Esophagus muscularis mucosa (tissue), 4 donors: ENCODE results near the gene IFNA2. TPM values are rescaled to one million over a fixed set of nuclear protein-coding genes. Genes with fewer than 3 reads are reported as not detected.

Source experiments
- DNase-seq: peaks from one replicate; pipeline ENCODE4 v3.0.0-alpha.2; 2017; ENCODE audit errors: extremely low spot score
- H3K27ac ChIP-seq, 4 donors: fragments of 200-600 bp; sonication (generic); replicated peaks in 1 of 4; 1 replicate in 3 of 4; 2 replicates in 1 of 4; pipeline ENCODE4 v1.5.1; 2016 to 2019; ENCODE audit warnings: mild to moderate bottlenecking in 1 of 4
- H3K27me3 ChIP-seq, 4 donors: fragments of 200-600 bp; sonication (generic); one replicate each; pipeline versions ENCODE4 v1.5.1 to v1.6.0; 2016 to 2019
- H3K36me3 ChIP-seq, 4 donors: fragments of 200-600 bp; sonication (generic); one replicate each; pipeline ENCODE4 v1.5.1; 2016 to 2019
- H3K4me1 ChIP-seq, 4 donors: fragments of 200-600 bp; sonication (generic); one replicate each; pipeline ENCODE4 v1.5.1; 2016 to 2019
- H3K4me3 ChIP-seq, 4 donors: fragments of 200-600 bp; sonication (generic); 1 replicate in 2 of 4; 2 replicates in 2 of 4; pipeline ENCODE4 v1.5.1; 2016 to 2019; ENCODE audit warnings: mild to moderate bottlenecking in 4 of 4, moderate library complexity in 1 of 4
- H3K9me3 ChIP-seq, 4 donors: fragments of 200-600 bp; sonication (generic); 1 replicate in 3 of 4; 2 replicates in 1 of 4; pipeline ENCODE4 v1.5.1; 2016 to 2019
- CTCF ChIP-seq, 3 experiments: fragments of 200-600 bp in 2 of 3; fragments of 450-650 bp in 1 of 3; sonication (generic) in 2 of 3; IDR thresholded peaks; one replicate each; pipeline ENCODE4 v1.5.1; 2017 to 2019; ENCODE audit warnings: antibody characterized with exemption in 3 of 3, mild to moderate bottlenecking in 2 of 3, moderate library complexity in 1 of 3
- EP300 ChIP-seq: sonication (generic); formaldehyde crosslinking; IDR thresholded peaks from one replicate; pipeline ENCODE4 v1.6.1; 2017; ENCODE audit warnings: antibody characterized with exemption
- POLR2A ChIP-seq: fragments of 450-650 bp; IDR thresholded peaks from one replicate; pipeline ENCODE4 v1.6.1; 2017; ENCODE audit warnings: antibody characterized with exemption, moderate library complexity, mild to moderate bottlenecking, low read depth
- POLR2AphosphoS5 ChIP-seq, 2 donors: sonication (generic); formaldehyde crosslinking; IDR thresholded peaks; one replicate each; pipeline ENCODE4 v1.6.1; 2017; ENCODE audit warnings: antibody characterized with exemption in 2 of 2
- WGBS: methylation state at CpG from one replicate; pipeline ENCODE4 v1.1.5; 2018; 5-methylcytosine and 5-hydroxymethylcytosine counted together
- intact Hi-C: fragments of 100-400 bp; cut with DNase I; formaldehyde crosslinking; loops from one replicate; pipeline ENCODE4 v1.15.1; 2023
- total RNA-seq, 4 donors: library from RNA; depleted of rRNA; stranded (reverse); fragments of >200 nt; gene quantifications; one replicate each; pipeline versions ENCODE4 v1.1.0 to v1.2.1, GENCODE V29; 2016

The IFNA2 gene
- total RNA-seq, 4 donors from 2014 or later: not detected

GRCh38 chr9:21362287-21362686, 22.9 kb downstream of the IFNA2 start:
- intact Hi-C loops: no loop called here
- TF ChIP-seq EP300 (no peak), CTCF (IDR thresholded peaks at IDR 0.05) (no peak), POLR2AphosphoS5 (IDR thresholded peaks at IDR 0.05) (no peak), POLR2A (no peak)
- peaks cover 0 to 6% (median 0%) of the 10 kb centered on the region in 4 donors for H3K27me3 ChIP-seq
- no peaks in the 10 kb centered on the region for H3K9me3 ChIP-seq
- no peak overlapping the region for H3K27ac ChIP-seq
- no peaks in the 10 kb centered on the region for H3K4me1 ChIP-seq
- no peak for DNase-seq
- no peak overlapping the region for H3K4me3 ChIP-seq
- no peaks in the 10 kb centered on the region for H3K36me3 ChIP-seq
- 88% methylated on average over 6 of the region's 8 CpGs for WGBS

- no peaks in the 10 kb centered on the region for H3K36me3 ChIP-seq
- no peaks in the 10 kb centered on the region for H3K27me3 ChIP-seq
- no peaks in the 10 kb centered on the region for H3K4me1 ChIP-seq
- TF ChIP-seq CTCF (IDR thresholded peaks at IDR 0.05): no peak
- no peak for TF ChIP-seq POLR2AphosphoS5 (IDR thresholded peaks at IDR 0.05)
- no peak for TF ChIP-seq EP300
- no peak for TF ChIP-seq POLR2A
- H3K4me3 ChIP-seq: no peak overlapping the region
- H3K9me3 ChIP-seq: no peaks in the 10 kb centered on the region
- H3K27ac ChIP-seq: no peak overlapping the region
- no peak for DNase-seq
- WGBS: 47% methylated on average over 7 of the region's 7 CpGs
- intact Hi-C loops: no loop called here
These were observed 27.4 kb downstream of the IFNA2 start for GRCh38 chr9:21357479-21358460.

- H3K4me1 ChIP-seq: no peaks in the 10 kb centered on the region
- no peak for DNase-seq
- H3K4me3 ChIP-seq: no peak within 1 kb of the TSS
- intact Hi-C loops: no loop called here
- no peak for TF ChIP-seq CTCF (IDR thresholded peaks at IDR 0.05)
- no peak for TF ChIP-seq EP300
- TF ChIP-seq POLR2A: no peak
- TF ChIP-seq POLR2AphosphoS5 (IDR thresholded peaks at IDR 0.05): no peak
- 93% methylated on average over 1 of the region's 1 CpG for whole genome bisulfite sequencing
- H3K27ac ChIP-seq: no peak within 1 kb of the TSS
- H3K27me3 ChIP-seq: peaks cover 0 to 5% (median 2%) of the 10 kb centered on the region in 4 donors
- H3K36me3 ChIP-seq: no peaks in the 10 kb centered on the region
- no peaks in the 10 kb centered on the region for H3K9me3 ChIP-seq
These were observed 34.4 kb downstream of the IFNA2 start, which contains the start of gene IFNA6 for GRCh38 chr9:21350787-21351186. TSS of gene IFNA6 (minus strand) at chr9:21350887. CDS start at chr9:21350887, 0 bp downstream.

GRCh38 chr9:21348430-21348970, 36.7 kb downstream of the IFNA2 start:
- Histone ChIP-seq H3K9me3 (no peaks in the 10 kb centered on the region), H3K4me1 (no peaks in the 10 kb centered on the region), H3K36me3 (no peaks in the 10 kb centered on the region), H3K27me3 (peaks cover 0 to 5% (median 2%) of the 10 kb centered on the region in 4 donors), H3K27ac (no peak overlapping the region), H3K4me3 (no peak overlapping the region)
- DNase-seq: no peak
- intact Hi-C loops: no loop called here
- 70% methylated on average over 3 of the region's 3 CpGs for WGBS
- TF ChIP-seq POLR2AphosphoS5 (IDR thresholded peaks at IDR 0.05): no peak
- TF ChIP-seq EP300: no peak
- no peak for TF ChIP-seq CTCF (IDR thresholded peaks at IDR 0.05)
- no peak for TF ChIP-seq POLR2A
